MM.1S (cell line): Measurements from ENCODE around the gene MSL1.

Experiments used
- DNase-seq: peaks from one replicate; pipeline ENCODE4 v3.0.0-alpha.2; 2015
- H2AFZ ChIP-seq: fragments of 300-600 bp; sonication (generic); 2 replicates; pipeline ENCODE4 v1.6.0; 2016; ENCODE audit warnings: antibody characterized with exemption, low read length
- H3F3A ChIP-seq: fragments of 300-600 bp; sonication (generic); 2 replicates; pipeline ENCODE4 v1.6.1; 2016; ENCODE audit warnings: mild to moderate bottlenecking, antibody characterized with exemption, low read length, moderate library complexity, mixed read lengths; ENCODE audit not compliant: insufficient read depth
- H3K27ac ChIP-seq: fragments of 300-600 bp; sonication (generic); 2 replicates; pipeline ENCODE4 v1.5.1; 2016; ENCODE audit warnings: mild to moderate bottlenecking, low read length
- H3K27me3 ChIP-seq: fragments of 300-600 bp; sonication (generic); replicated peaks from 2 replicates; pipeline ENCODE4 v1.6.0; 2016; ENCODE audit warnings: low read length; ENCODE audit not compliant: insufficient read depth
- H3K36me3 ChIP-seq: fragments of 300-600 bp; sonication (generic); replicated peaks from 2 replicates; pipeline ENCODE4 v1.6.1; 2016; ENCODE audit warnings: mild to moderate bottlenecking, low read length, mixed read lengths; ENCODE audit not compliant: insufficient read depth
- H3K4me1 ChIP-seq: fragments of 300-600 bp; sonication (generic); 2 replicates; pipeline ENCODE4 v1.6.1; 2016; ENCODE audit warnings: low read length, mixed read lengths
- H3K4me2 ChIP-seq: fragments of 300-600 bp; sonication (generic); 2 replicates; pipeline ENCODE4 v1.6.0; 2016; ENCODE audit warnings: low read depth, low read length
- H3K4me3 ChIP-seq: fragments of 300-600 bp; sonication (generic); 2 replicates; pipeline ENCODE4 v1.5.1; 2016; ENCODE audit warnings: low read length, mixed read lengths
- H3K79me2 ChIP-seq: fragments of 300-600 bp; sonication (generic); 2 replicates; pipeline ENCODE4 v1.6.1; 2016; ENCODE audit warnings: mixed run types, low read length, mixed read lengths
- H3K9ac ChIP-seq: fragments of 300-600 bp; sonication (generic); 2 replicates; pipeline ENCODE4 v1.6.1; 2016; ENCODE audit warnings: low read length, mixed read lengths
- H3K9me2 ChIP-seq: fragments of 300-600 bp; sonication (generic); replicated peaks from 2 replicates; pipeline ENCODE4 v1.6.1; 2016; ENCODE audit warnings: mild to moderate bottlenecking, low read length, mixed read lengths; ENCODE audit not compliant: insufficient read depth
- H3K9me3 ChIP-seq: fragments of 300-600 bp; sonication (generic); replicated peaks from 2 replicates; pipeline ENCODE4 v1.6.1; 2016; ENCODE audit warnings: mild to moderate bottlenecking, low read length, mixed read lengths; ENCODE audit not compliant: insufficient read depth
- H4K20me1 ChIP-seq: fragments of 300-600 bp; sonication (generic); 2 replicates; pipeline ENCODE4 v1.6.1; 2016; ENCODE audit warnings: mild to moderate bottlenecking, low read length, moderate library complexity, mixed read lengths; ENCODE audit not compliant: insufficient read depth
- EZH2 ChIP-seq: fragments of 300-600 bp; sonication (generic); optimal IDR thresholded peaks from 2 replicates; pipeline ENCODE3; 2017; ENCODE audit warnings: low read depth, mild to moderate bottlenecking, antibody characterized with exemption, low read length, mixed read lengths
- EZH2phosphoT487 ChIP-seq: fragments of 300-600 bp; sonication (generic); IDR thresholded peaks from 2 replicates; pipeline ENCODE4 v1.6.1; 2018; ENCODE audit warnings: antibody characterized with exemption, low read length
- TF ChIP-seq, protein P1 (sequence below): fragments of 300-600 bp; sonication (generic); IDR thresholded peaks from 2 replicates; pipeline ENCODE4 v1.5.1; 2016; ENCODE audit warnings: antibody characterized with exemption, low read length, mixed read lengths

The MSL1 gene

DNA sequence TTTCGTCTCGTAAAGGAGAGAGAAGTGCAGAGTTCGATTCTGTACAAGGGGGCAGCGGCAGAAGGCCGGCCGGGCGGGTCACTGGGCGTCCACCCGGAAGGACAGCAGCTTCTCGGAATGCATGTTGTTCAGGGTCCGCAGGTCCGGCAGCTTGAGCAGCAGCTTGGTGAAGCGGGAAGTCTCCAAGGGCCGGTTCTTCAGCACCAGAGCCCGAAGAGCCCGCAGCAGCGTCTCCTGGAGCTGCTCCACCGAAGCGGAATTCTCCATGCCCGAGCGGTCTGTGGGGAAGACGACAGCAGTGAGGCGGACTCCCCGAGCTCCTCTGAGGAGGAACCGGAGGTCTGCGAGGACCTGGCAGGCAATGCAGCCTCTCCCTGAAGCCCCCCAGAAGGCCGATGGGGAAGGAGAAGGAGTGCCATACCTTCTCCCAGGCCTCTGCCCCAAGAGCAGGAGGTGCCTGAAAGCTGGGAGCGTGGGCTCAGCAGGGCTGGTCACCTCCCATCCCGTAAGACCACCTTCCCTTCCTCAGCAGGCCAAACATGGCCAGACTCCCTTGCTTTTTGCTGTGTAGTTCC lies 28.7 kb upstream of the MSL1 start:
- Histone ChIP-seq H3K9me2 (no peaks in the 10 kb centered on the region), H4K20me1 (no peaks in the 10 kb centered on the region), H2AFZ (no peak overlapping the region), H3K36me3 (no peaks in the 10 kb centered on the region), H3F3A (peaks cover 28% of the 10 kb centered on the region), H3K9ac (no peak overlapping the region), H3K4me3 (no peak overlapping the region), H3K27ac (no peak overlapping the region), H3K9me3 (no peaks in the 10 kb centered on the region), H3K4me2 (no peak overlapping the region), H3K79me2 (peaks cover 23% of the 10 kb centered on the region), H3K27me3 (no peaks in the 10 kb centered on the region), H3K4me1 (peaks cover 30% of the 10 kb centered on the region)
- TF ChIP-seq, protein P1, sequence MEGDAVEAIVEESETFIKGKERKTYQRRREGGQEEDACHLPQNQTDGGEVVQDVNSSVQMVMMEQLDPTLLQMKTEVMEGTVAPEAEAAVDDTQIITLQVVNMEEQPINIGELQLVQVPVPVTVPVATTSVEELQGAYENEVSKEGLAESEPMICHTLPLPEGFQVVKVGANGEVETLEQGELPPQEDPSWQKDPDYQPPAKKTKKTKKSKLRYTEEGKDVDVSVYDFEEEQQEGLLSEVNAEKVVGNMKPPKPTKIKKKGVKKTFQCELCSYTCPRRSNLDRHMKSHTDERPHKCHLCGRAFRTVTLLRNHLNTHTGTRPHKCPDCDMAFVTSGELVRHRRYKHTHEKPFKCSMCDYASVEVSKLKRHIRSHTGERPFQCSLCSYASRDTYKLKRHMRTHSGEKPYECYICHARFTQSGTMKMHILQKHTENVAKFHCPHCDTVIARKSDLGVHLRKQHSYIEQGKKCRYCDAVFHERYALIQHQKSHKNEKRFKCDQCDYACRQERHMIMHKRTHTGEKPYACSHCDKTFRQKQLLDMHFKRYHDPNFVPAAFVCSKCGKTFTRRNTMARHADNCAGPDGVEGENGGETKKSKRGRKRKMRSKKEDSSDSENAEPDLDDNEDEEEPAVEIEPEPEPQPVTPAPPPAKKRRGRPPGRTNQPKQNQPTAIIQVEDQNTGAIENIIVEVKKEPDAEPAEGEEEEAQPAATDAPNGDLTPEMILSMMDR: no peak
- no peak for TF ChIP-seq EZH2phosphoT487
- no peak for TF ChIP-seq EZH2
- DNase-seq: no peak

DNA sequence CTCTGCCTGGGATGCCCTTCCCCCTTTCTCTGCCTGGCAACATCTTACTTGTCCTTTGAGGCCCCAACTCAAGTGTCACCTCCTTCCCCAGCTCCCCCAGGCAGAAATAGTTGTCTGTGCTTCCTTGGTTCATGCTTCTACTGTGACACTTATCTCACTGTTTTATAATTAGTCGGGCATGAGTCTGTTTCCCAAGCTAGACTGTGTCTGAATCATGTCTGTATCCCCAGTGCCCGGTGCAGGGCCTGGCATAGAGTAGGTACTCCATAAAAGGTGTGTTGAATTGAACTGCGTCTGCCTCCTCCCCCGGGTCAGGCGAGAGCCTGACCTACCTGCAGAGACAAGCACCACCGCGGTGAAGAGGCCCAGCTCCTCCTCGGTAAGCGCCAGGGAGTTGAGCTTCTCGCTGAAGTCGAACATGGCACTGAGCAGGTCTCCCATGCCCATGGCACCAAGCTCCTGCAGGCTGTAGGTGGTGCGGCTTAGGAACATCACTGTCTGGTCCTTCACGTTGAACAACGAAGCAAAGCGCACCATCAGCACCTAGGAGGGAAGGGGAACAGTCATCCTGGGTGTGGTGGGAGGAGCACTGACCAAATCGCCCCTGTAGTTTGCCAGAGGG lies 28.1 kb upstream of the MSL1 start:
- Histone ChIP-seq H3K9ac (no peak overlapping the region), H3K36me3 (no peaks in the 10 kb centered on the region), H3K9me2 (no peaks in the 10 kb centered on the region), H3K9me3 (no peaks in the 10 kb centered on the region), H3K4me1 (peaks cover 36% of the 10 kb centered on the region), H3K79me2 (peaks cover 29% of the 10 kb centered on the region), H3K4me3 (no peak overlapping the region), H2AFZ (no peak overlapping the region), H4K20me1 (no peaks in the 10 kb centered on the region), H3F3A (peaks cover 34% of the 10 kb centered on the region), H3K27ac (no peak overlapping the region), H3K27me3 (no peaks in the 10 kb centered on the region), H3K4me2 (no peak overlapping the region)
- TF ChIP-seq EZH2phosphoT487 (no peak), EZH2 (no peak)
- TF ChIP-seq, protein P1: no peak
- no peak for DNase-seq

DNA sequence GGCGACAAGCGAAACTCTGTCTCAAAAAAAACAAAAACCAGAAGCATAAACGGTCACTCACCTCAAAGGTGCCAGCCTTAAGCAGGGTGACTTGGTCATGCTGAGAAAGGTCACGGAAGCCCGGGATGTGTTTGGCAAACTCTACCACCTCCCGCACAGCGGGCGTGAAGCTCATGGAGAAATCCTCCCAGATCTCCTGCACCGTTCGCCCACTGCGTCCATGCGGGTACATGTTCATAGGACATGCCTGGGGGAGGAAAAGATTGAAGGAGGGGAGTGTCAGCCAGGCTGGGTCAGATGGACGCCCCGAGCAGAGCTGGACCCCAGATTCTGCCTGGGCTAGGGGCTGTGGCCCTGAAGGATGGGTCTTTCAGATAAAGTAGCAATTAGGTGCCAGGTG lies 26.9 kb upstream of the MSL1 start:
- Histone ChIP-seq H3K4me2 (peak overlapping the region; percentile 86; the same call in 1 of the 2 replicates), H3K4me3 (no peak overlapping the region), H3K27ac (peak overlapping the region; percentile 78; the same call in 1 of the 2 replicates), H3K79me2 (peaks cover 36% of the 10 kb centered on the region), H3K36me3 (no peaks in the 10 kb centered on the region), H2AFZ (no peak overlapping the region), H3K9ac (no peak overlapping the region), H3K9me3 (no peaks in the 10 kb centered on the region), H3F3A (peaks cover 40% of the 10 kb centered on the region), H3K9me2 (no peaks in the 10 kb centered on the region), H3K4me1 (peaks cover 37% of the 10 kb centered on the region), H4K20me1 (no peaks in the 10 kb centered on the region), H3K27me3 (no peaks in the 10 kb centered on the region)
- DNase-seq: no peak
- TF ChIP-seq EZH2phosphoT487: no peak
